RWPE2 (cell line): Measurements from ENCODE around the gene OR10H3.

Experiments
- ATAC-seq: fragments of 200-7000 bp; cut with Tn5 transposase; 3 replicates; pipeline ENCODE4 v1.9.1; 2021; ENCODE audit warnings: low read depth
- DNase-seq: peaks from one replicate; pipeline ENCODE4 v3.0.0-alpha.2; 2020; ENCODE audit warnings: low spot score
- H3K27ac ChIP-seq: fragments of 450-650 bp; 2 replicates; pipeline ENCODE4 v1.5.1; 2017; ENCODE audit warnings: mild to moderate bottlenecking; ENCODE audit not compliant: poor library complexity, severe bottlenecking
- H3K27me3 ChIP-seq: fragments of 250-450 bp; sonication (Bioruptor Pico); 2 replicates; pipeline ENCODE4 v1.5.1; 2021; ENCODE audit warnings: mild to moderate bottlenecking, moderate library complexity; ENCODE audit not compliant: insufficient read depth, poor library complexity, severe bottlenecking
- H3K36me3 ChIP-seq: fragments of 250-450 bp; sonication (Bioruptor Pico); 2 replicates; pipeline ENCODE4 v1.5.1; 2020; ENCODE audit warnings: low read depth, mild to moderate bottlenecking, moderate library complexity
- H3K4me1 ChIP-seq: fragments of 250-450 bp; sonication (Bioruptor Pico); 2 replicates; pipeline ENCODE4 v1.5.1; 2021; ENCODE audit warnings: mild to moderate bottlenecking, moderate library complexity; ENCODE audit not compliant: insufficient read depth, poor library complexity, severe bottlenecking
- H3K4me3 ChIP-seq: fragments of 250-450 bp; sonication (Bioruptor Pico); 2 replicates; pipeline ENCODE4 v1.5.1; 2021; ENCODE audit warnings: mild to moderate bottlenecking, moderate library complexity; ENCODE audit not compliant: severe bottlenecking
- H3K9me3 ChIP-seq: fragments of 250-450 bp; sonication (Bioruptor Pico); 2 replicates; pipeline ENCODE4 v1.5.1; 2021; ENCODE audit warnings: mild to moderate bottlenecking, moderate library complexity; ENCODE audit not compliant: severe bottlenecking
- TF ChIP-seq, protein P1 (sequence below): fragments of 450-650 bp; IDR thresholded peaks from one replicate; pipeline ENCODE4 v1.5.1; 2017; ENCODE audit warnings: mild to moderate bottlenecking, moderate library complexity; ENCODE audit not compliant: poor library complexity, severe bottlenecking

Gene OR10H3

DNA sequence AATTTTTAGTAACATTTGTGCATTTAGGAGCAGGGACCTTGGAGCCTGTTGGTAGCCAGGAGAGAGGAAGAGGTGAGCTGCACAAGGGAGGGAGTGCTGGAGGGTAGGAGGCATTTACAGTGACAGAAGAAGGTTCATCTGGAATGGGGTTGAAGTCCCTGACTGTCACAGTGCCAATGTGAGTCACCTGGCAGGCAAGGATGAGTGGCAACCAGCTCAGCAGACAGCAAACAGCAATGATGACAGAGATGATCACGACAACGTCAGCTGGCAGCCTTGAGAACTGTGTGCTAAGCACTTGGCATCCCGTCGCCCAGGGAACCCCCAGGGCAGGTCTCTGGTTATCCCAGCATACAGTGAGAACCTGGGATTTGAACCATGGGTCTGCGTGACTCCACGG lies 52.3 kb downstream of the OR10H3 start:
- DNase-seq (no peak), ATAC-seq (no peak)
- no peaks in the 10 kb centered on the region for H3K4me1 ChIP-seq
- H3K27ac ChIP-seq: no peak overlapping the region
- no peaks in the 10 kb centered on the region for H3K9me3 ChIP-seq
- TF ChIP-seq, protein P1, sequence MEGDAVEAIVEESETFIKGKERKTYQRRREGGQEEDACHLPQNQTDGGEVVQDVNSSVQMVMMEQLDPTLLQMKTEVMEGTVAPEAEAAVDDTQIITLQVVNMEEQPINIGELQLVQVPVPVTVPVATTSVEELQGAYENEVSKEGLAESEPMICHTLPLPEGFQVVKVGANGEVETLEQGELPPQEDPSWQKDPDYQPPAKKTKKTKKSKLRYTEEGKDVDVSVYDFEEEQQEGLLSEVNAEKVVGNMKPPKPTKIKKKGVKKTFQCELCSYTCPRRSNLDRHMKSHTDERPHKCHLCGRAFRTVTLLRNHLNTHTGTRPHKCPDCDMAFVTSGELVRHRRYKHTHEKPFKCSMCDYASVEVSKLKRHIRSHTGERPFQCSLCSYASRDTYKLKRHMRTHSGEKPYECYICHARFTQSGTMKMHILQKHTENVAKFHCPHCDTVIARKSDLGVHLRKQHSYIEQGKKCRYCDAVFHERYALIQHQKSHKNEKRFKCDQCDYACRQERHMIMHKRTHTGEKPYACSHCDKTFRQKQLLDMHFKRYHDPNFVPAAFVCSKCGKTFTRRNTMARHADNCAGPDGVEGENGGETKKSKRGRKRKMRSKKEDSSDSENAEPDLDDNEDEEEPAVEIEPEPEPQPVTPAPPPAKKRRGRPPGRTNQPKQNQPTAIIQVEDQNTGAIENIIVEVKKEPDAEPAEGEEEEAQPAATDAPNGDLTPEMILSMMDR: no peak
- H3K36me3 ChIP-seq: no peaks in the 10 kb centered on the region
- no peaks in the 10 kb centered on the region for H3K27me3 ChIP-seq
- H3K4me3 ChIP-seq: no peak overlapping the region
